Neural crest cell (in vitro differentiated cells): ENCODE data around the gene ZNF526. TPM values are rescaled to one million over a fixed set of nuclear protein-coding genes. Genes with fewer than 3 reads are reported as not detected.

Experiments used
- DNase-seq: peaks from one replicate; pipeline ENCODE4 v3.0.0; 2021; ENCODE audit warnings: low read depth, mixed read lengths, low spot score
- H3K27ac Mint-ChIP-seq: one replicate; pipeline ENCODE4 v1.8.0; 2021; ENCODE audit warnings: mild to moderate bottlenecking, mixed read lengths; ENCODE audit not compliant: unreplicated experiment
- H3K27me3 Mint-ChIP-seq: 2 replicates; pipeline ENCODE4 v1.8.0; 2021; ENCODE audit warnings: low read depth, mild to moderate bottlenecking, mixed read lengths
- H3K36me3 Mint-ChIP-seq: 2 replicates; pipeline ENCODE4 v1.8.0; 2021; ENCODE audit warnings: low read depth, mild to moderate bottlenecking, mixed read lengths
- H3K4me1 Mint-ChIP-seq: 2 replicates; pipeline ENCODE4 v1.8.0; 2021; ENCODE audit warnings: mixed read lengths
- H3K4me3 Mint-ChIP-seq: one replicate; pipeline ENCODE4 v1.8.0; 2021; ENCODE audit warnings: mild to moderate bottlenecking, mixed read lengths
- H3K9me3 Mint-ChIP-seq: 2 replicates; pipeline ENCODE4 v1.8.0; 2021; ENCODE audit warnings: mixed read lengths
- total RNA-seq: library from RNA; stranded (reverse); gene quantifications from 2 replicates; pipeline ENCODE4 v1.2.1, GENCODE V29; 2021
- TF ChIP-seq, protein P1 (sequence below): fragments of 200-600 bp; sonication (generic); conservative IDR thresholded peaks from 2 replicates; pipeline ENCODE4 v1.5.0; 2021; ENCODE audit warnings: antibody characterized with exemption, mild to moderate bottlenecking

Gene ZNF526
- total RNA-seq, 1 donor from 2014 or later, result 24.2 TPM

DNA sequence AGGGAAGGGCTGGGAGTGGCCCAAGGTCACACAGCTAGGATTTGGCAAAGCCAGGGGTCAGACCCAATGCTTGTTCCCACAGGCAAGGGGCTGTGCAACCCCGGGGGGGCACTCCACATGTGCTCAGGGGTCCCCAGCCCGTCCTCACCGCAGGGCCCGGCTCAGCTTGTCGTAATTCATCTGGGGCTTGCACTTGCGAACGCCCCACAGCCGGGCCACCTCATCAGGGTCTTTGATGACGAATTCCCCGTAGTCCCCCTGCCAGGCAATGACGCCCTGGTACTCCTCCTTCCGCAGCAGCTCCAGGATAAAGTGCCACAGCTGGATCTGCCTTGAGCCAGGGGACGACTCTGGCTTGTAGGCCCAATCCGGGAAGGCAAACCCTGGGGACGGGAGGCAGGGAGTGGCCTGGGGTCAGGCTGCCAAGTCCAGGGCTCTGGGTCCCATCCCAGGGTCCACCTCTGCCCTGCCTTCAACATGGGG is 30.1 kb downstream of the ZNF526 start:
- Mint-ChIP-seq H3K4me1 (peaks cover 36% of the 10 kb centered on the region), H3K9me3 (no peaks in the 10 kb centered on the region), H3K27ac (peak overlapping the region; percentile 27), H3K27me3 (peaks cover 7% of the 10 kb centered on the region), H3K36me3 (peaks cover 2% of the 10 kb centered on the region), H3K4me3 (peak overlapping the region; percentile 84)
- TF ChIP-seq, protein P1, sequence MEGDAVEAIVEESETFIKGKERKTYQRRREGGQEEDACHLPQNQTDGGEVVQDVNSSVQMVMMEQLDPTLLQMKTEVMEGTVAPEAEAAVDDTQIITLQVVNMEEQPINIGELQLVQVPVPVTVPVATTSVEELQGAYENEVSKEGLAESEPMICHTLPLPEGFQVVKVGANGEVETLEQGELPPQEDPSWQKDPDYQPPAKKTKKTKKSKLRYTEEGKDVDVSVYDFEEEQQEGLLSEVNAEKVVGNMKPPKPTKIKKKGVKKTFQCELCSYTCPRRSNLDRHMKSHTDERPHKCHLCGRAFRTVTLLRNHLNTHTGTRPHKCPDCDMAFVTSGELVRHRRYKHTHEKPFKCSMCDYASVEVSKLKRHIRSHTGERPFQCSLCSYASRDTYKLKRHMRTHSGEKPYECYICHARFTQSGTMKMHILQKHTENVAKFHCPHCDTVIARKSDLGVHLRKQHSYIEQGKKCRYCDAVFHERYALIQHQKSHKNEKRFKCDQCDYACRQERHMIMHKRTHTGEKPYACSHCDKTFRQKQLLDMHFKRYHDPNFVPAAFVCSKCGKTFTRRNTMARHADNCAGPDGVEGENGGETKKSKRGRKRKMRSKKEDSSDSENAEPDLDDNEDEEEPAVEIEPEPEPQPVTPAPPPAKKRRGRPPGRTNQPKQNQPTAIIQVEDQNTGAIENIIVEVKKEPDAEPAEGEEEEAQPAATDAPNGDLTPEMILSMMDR, result no peak
- DNase-seq, result no peak

- Mint-ChIP-seq H3K27ac (peak overlapping the region; percentile 50), H3K4me3 (peak overlapping the region; percentile 84), H3K36me3 (peaks cover 2% of the 10 kb centered on the region), H3K9me3 (no peaks in the 10 kb centered on the region), H3K27me3 (peaks cover 4% of the 10 kb centered on the region), H3K4me1 (peaks cover 34% of the 10 kb centered on the region)
- TF ChIP-seq, protein P1, result no peak
- no peak for DNase-seq
Observed at GRCh38 chr19:42250666-42251531, 30.8 kb downstream of the ZNF526 start.

DNA sequence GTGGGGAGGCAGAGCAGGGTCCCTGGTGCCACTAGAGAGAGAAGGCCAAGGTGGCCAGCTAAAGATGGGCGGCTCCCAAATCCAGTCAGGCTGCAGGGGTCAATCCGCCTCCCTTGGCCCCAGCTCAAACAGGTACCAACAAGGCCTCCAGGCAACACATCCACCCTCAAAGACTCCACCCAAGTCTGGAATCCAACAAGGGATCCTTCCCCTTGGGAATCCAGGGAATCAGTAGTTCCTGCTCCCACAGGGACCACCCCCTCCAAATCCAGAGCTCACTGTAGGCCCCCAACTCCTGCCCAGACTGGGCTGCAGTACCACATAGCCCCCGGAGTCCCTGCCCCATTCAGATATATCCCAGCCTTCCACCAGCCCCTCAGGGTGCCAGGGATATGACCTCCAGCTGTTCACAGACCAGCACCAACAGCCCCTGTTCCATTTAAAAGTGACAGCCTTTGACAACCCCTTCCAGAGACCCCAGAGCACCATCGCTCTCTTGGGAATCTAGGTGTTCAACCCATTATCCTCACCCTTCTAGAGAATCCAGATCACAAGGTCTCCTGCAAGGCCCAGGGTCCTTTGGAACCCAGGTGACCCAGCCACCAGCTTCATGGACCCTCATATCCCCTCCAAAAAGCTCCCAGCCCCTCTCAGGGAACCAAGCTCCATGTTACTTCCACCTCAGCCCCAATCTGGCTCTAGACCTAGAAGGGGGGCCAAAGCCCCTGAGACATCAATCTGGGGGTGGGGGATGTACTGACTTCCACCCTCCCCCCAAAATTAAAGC is 31.7 kb downstream of the ZNF526 start:
- Mint-ChIP-seq H3K4me1 (peaks cover 34% of the 10 kb centered on the region), H3K9me3 (no peaks in the 10 kb centered on the region), H3K27ac (peak overlapping the region; percentile 91), H3K36me3 (peaks cover 2% of the 10 kb centered on the region), H3K4me3 (peak overlapping the region; percentile 98), H3K27me3 (peaks cover 7% of the 10 kb centered on the region)
- TF ChIP-seq, protein P1, result no peak
- no peak for DNase-seq

DNA sequence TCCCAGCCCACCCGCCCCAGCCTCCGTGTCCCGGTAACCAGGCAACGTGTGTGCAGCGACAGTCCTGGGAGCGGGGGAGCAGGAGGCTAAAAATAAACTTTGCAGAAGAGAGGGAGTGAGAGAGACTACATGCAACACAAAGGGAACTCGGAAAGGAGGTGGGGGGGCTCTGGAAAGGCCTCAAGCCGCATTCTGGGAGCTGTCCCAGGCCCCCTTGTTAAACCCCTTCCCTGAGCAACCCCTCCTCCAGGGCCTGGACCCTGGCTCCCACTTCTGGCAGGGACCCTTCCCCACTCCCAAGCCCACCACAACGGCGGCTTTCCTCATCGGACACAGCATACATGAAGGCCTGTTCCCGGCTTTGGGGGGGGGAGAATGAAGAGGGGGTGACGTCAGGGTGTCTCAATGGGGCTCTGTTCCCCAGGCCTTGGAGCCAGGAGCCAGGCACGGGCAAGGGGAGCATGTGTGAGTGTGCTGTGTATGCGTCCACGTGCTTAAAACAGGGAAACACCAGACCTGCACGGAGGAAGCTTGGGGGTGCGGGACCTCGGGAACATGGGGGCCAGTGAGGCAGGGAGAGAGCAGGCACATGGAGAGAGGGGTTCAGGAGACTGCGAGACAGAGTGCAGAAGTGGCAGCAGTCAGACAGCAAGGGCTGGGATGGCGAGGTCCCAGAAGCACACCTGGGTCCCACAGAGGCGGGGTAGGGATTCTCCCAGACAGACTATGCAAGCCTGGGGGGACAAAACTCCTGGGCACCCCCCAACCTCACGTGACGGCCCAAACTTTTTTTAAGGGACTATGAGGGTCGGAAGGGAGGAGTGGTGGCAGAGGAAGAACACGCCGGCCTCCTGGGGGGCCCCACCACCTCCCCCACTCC is 32.5 kb downstream of the ZNF526 start:
- TF ChIP-seq, protein P1, result no peak
- peaks cover 2% of the 10 kb centered on the region for H3K36me3 Mint-ChIP-seq
- no peaks in the 10 kb centered on the region for H3K9me3 Mint-ChIP-seq
- peaks cover 7% of the 10 kb centered on the region for H3K27me3 Mint-ChIP-seq
- peak overlapping the region; percentile 97 for H3K27ac Mint-ChIP-seq
- H3K4me1 Mint-ChIP-seq, result peaks cover 35% of the 10 kb centered on the region
- peak overlapping the region; percentile 98 for H3K4me3 Mint-ChIP-seq
- peak; percentile 33 for DNase-seq
